Mammary epithelial cell (primary cell): ENCODE data around the gene SMC6.

Experiments
- CTCF ChIP-seq, 2 donors: IDR thresholded peaks in 1 of 2; conservative IDR thresholded peaks in 1 of 2; 2 replicates each; pipeline ENCODE4 v1.5.1; 2011 to 2012; ENCODE audit warnings: inconsistent platforms in 2 of 2, low read length in 2 of 2, mild to moderate bottlenecking in 2 of 2, control low read depth in 1 of 2, low read depth in 1 of 2; ENCODE audit not compliant: insufficient read depth in 1 of 2; ENCODE audit errors: extremely low read depth in 1 of 2
- EZH2 ChIP-seq: IDR thresholded peaks from 2 replicates; pipeline ENCODE4 v1.6.1; 2012; ENCODE audit warnings: low read length, inconsistent platforms, borderline replicate concordance

- peak in 1 of 2 donors; percentile 15 for TF ChIP-seq CTCF (conservative IDR thresholded peaks at IDR 0.05 in 1 of 2, IDR thresholded peaks at IDR 0.05 in 1 of 2; ENCODE audit: extremely low read depth in 1 of 2, insufficient read depth in 1 of 2, low read depth in 1 of 2, low read length in 2 of 2)
- TF ChIP-seq EZH2 = no peak
These were observed 80.9 kb downstream of the SMC6 start for GRCh38 chr2:17672583-17673317.
